Measurements from ENCODE around the gene SMYD3. TPM values are rescaled to one million over a fixed set of nuclear protein-coding genes. Genes with fewer than 3 reads are reported as not detected.

SMYD3 gene
- total RNA-seq, 4 donors from 2014 or later = 8.4 to 25.7 (median 14.4) TPM

- TF ChIP-seq CTCF (IDR thresholded peaks at IDR 0.05) = no peak
- TF ChIP-seq POLR2A (IDR thresholded peaks at IDR 0.05) = no peak
- WGBS, 2 donors = 70 to 76% methylated on average over 4 of the region's 5 CpGs
- DNase-seq (ENCODE audit: low spot score in 2 of 2) = no peak
- intact Hi-C loops (cut with DNase I; ENCODE audit: low total_unique reads) = no loop called here
- H3K4me3 ChIP-seq (ENCODE audit: low read depth, poor library complexity, severe bottlenecking) = no peak overlapping the region
Observed at GRCh38 chr1:246043556-246043955, 463.5 kb downstream of the SMYD3 start.

- no peak for TF ChIP-seq POLR2A (IDR thresholded peaks at IDR 0.05)
- H3K4me3 ChIP-seq (ENCODE audit: low read depth, poor library complexity, severe bottlenecking) = no peak overlapping the region
- intact Hi-C loops (cut with DNase I; ENCODE audit: low total_unique reads) = no loop called here
- no peak for DNase-seq (ENCODE audit: low spot score in 2 of 2)
- 72% methylated on average over 5 of the region's 5 CpGs for WGBS, 2 donors
Observed at GRCh38 chr1:246041360-246041759, 465.7 kb downstream of the SMYD3 start.

GRCh38 chr1:246040200-246040890 lies 466.7 kb downstream of the SMYD3 start:
- WGBS, 2 donors = 68 to 86% methylated on average over 15 of the region's 15 CpGs
- H3K4me3 ChIP-seq (ENCODE audit: low read depth, poor library complexity, severe bottlenecking) = no peak overlapping the region
- intact Hi-C loops (cut with DNase I; ENCODE audit: low total_unique reads) = no loop called here
- TF ChIP-seq POLR2A (IDR thresholded peaks at IDR 0.05) = no peak
- no peak for TF ChIP-seq CTCF (IDR thresholded peaks at IDR 0.05)
- no peak for DNase-seq (ENCODE audit: low spot score in 2 of 2)

- intact Hi-C loops (cut with DNase I; ENCODE audit: low total_unique reads) = no loop called here
- 48 to 61% methylated on average over 6 of the region's 6 CpGs for WGBS, 2 donors
- no peak overlapping the region for H3K4me3 ChIP-seq (ENCODE audit: low read depth, poor library complexity, severe bottlenecking)
- DNase-seq (ENCODE audit: low spot score in 2 of 2) = no peak
- no peak for TF ChIP-seq CTCF (IDR thresholded peaks at IDR 0.05)
- no peak for TF ChIP-seq POLR2A (IDR thresholded peaks at IDR 0.05)
Observed at GRCh38 chr1:246039584-246039983, 467.5 kb downstream of the SMYD3 start.

- H3K4me3 ChIP-seq (ENCODE audit: low read depth, poor library complexity, severe bottlenecking) = no peak overlapping the region
- 88 to 90% methylated on average over 1 of the region's 1 CpG for WGBS, 2 donors
- intact Hi-C loops (cut with DNase I; ENCODE audit: low total_unique reads) = no loop called here
- DNase-seq (ENCODE audit: low spot score in 2 of 2) = no peak
- TF ChIP-seq CTCF (IDR thresholded peaks at IDR 0.05) = no peak
- no peak for TF ChIP-seq POLR2A (IDR thresholded peaks at IDR 0.05)
Observed at GRCh38 chr1:246037832-246038231, 469.2 kb downstream of the SMYD3 start.

GRCh38 chr1:246036175-246036574 lies 470.9 kb downstream of the SMYD3 start:
- TF ChIP-seq CTCF (IDR thresholded peaks at IDR 0.05) (no peak), POLR2A (IDR thresholded peaks at IDR 0.05) (no peak)
- intact Hi-C loops (cut with DNase I; ENCODE audit: low total_unique reads) = no loop called here
- 98 to 100% methylated on average over 1 of the region's 1 CpG for WGBS, 2 donors
- no peak overlapping the region for H3K4me3 ChIP-seq (ENCODE audit: low read depth, poor library complexity, severe bottlenecking)
- DNase-seq (ENCODE audit: low spot score in 2 of 2) = no peak
